ENCODE data around the gene SGIP1.

SGIP1 gene

DNA sequence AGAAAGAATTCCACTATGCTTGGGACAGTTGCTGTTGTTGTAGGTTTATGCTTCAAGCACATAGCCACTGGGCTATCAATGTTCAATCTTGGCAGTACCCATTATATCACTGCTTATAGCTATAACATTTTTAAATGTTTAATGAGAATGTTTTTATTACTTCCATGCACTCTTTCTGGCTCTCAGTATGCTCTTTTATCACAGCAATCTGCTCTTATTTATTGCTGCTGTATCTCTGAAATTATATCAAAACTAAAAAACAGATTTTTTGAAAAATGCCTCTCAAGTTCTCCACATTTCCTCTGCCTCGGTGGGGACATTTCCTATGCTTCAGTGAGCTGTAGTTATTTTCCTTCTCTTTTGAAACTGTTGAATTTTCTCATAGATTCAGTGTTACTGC lies 5.4 kb upstream of the SGIP1 start:
- H3K27ac ChIP-seq = no peak overlapping the region
- H3K4me3 ChIP-seq = no peak overlapping the region
- DNase-seq (ENCODE audit: low spot score) = no peak
- no peak for TF ChIP-seq CTCF (IDR thresholded peaks at IDR 0.05)

DNA sequence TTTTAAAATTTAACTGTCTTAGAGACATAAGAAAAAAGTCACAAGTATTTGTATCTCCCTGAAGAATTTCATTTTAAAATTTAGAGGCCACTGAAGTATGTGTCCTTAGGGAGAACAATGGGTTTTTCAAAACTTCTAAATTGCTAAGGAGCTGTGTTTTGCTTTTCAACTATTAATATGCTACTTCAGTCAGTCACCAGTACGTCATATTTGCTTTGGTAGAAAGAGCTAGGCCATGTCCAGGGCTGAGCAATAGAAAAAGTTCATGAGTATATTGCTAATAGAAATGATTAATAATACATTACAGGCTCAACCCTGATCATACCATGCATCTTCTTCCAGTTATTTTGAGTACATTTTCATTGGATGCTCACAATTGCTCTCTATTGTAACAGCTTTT lies 1.7 kb upstream of the SGIP1 start:
- TF ChIP-seq CTCF (IDR thresholded peaks at IDR 0.05) = no peak
- peak overlapping the region; percentile 55 to 83 for H3K27ac ChIP-seq
- H3K4me3 ChIP-seq = no peak overlapping the region
- no peak for DNase-seq (ENCODE audit: low spot score)

- peak overlapping the region; percentile 55 to 83 for H3K27ac ChIP-seq
- peak overlapping the region; percentile 72 for H3K4me3 ChIP-seq
- DNase-seq (ENCODE audit: low spot score) = peak; percentile 74
- TF ChIP-seq CTCF (IDR thresholded peaks at IDR 0.05) = no peak
Observed at GRCh38 chr1:66532798-66533783, 862 bp upstream of the SGIP1 start.

- Histone ChIP-seq H3K27ac (peak overlapping the region; percentile 60 to 83), H3K4me3 (peak overlapping the region; percentile 72)
- TF ChIP-seq CTCF (IDR thresholded peaks at IDR 0.05) = no peak
- no peak for DNase-seq (ENCODE audit: low spot score)
Observed at GRCh38 chr1:66535061-66535460, 1.1 kb downstream of the SGIP1 start.

DNA sequence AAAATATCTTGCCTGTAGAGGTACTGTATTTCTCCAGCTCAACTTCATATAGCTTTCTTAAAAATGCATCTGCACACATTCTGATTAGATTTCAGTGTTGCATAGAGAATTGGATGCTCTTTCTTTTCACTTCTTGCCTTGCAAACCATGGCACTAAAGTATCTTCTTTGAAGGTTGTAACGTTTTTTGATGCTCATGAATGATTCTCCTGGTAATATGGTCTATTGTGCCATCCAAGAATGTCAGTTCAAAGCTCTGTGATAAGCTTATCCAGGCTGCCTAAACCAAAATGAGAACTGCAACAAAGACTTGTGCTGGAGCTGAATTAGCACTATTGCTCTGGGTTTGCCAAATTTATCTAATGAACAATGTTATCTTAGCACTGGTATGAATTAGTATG lies 1.9 kb downstream of the SGIP1 start:
- Histone ChIP-seq H3K4me3 (peak overlapping the region; percentile 72), H3K27ac (peak overlapping the region in 1 of 2 donors; percentile 60)
- no peak for DNase-seq (ENCODE audit: low spot score)
- TF ChIP-seq CTCF (IDR thresholded peaks at IDR 0.05) = no peak

GRCh38 chr1:66537718-66538117 lies 3.8 kb downstream of the SGIP1 start:
- no peak for DNase-seq (ENCODE audit: low spot score)
- H3K4me3 ChIP-seq = no peak overlapping the region
- no peak for TF ChIP-seq CTCF (IDR thresholded peaks at IDR 0.05)
- H3K27ac ChIP-seq = no peak overlapping the region

DNA sequence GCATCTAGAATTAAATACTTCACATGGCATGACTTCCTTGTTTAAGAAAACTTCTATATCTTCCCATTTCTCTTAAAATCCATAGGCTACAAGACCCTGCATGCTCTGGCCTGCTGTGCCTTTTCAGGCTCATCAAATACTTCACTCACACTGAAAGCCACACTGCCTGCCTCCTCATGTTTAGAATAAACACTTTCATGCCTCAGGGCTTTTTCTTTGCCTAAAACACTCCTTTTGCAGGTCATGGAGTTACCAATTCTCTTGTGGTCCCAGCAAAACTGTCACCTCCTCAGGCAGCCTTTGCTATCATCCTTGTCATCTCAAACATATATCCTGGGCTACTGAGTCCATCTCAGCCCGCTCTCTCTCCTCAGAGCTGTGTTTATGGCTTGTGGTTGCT lies 5.5 kb downstream of the SGIP1 start:
- Histone ChIP-seq H3K4me3 (no peak overlapping the region), H3K27ac (no peak overlapping the region)
- DNase-seq (ENCODE audit: low spot score) = no peak
- no peak for TF ChIP-seq CTCF (IDR thresholded peaks at IDR 0.05)

Data from coronary artery (tissue), 2 donors.